GM12891 (cell line): ENCODE results near the gene FBXW12.

Experiments
- PAX5 ChIP-seq: IDR thresholded peaks from 2 replicates; pipeline ENCODE4 v1.6.1; 2011; ENCODE audit warnings: low read length, moderate library complexity, mild to moderate bottlenecking; ENCODE audit not compliant: insufficient read depth, severe bottlenecking
- POLR2A ChIP-seq: IDR thresholded peaks from 2 replicates; pipeline ENCODE4 v1.6.1; 2011; ENCODE audit warnings: low read depth, low read length, control low read depth
- POLR2AphosphoS5 ChIP-seq: IDR thresholded peaks from 2 replicates; pipeline ENCODE4 v1.6.1; 2011; ENCODE audit warnings: low read depth, low read length, control low read depth
- TAF1 ChIP-seq: IDR thresholded peaks from 2 replicates; pipeline ENCODE4 v1.6.1; 2011; ENCODE audit warnings: low read depth, low read length, control low read depth

- no peak for TF ChIP-seq POLR2AphosphoS5
- TF ChIP-seq POLR2A = no peak
- TF ChIP-seq PAX5 = no peak
- TF ChIP-seq TAF1 = no peak
Observed at GRCh38 chr3:48423883-48424695, 52.1 kb downstream of the FBXW12 start.
